H1 (cell line): Measurements from ENCODE around the gene QPCT. TPM values are rescaled to one million over a fixed set of nuclear protein-coding genes. Genes with fewer than 3 reads are reported as not detected.

Experiments used
- CTCF ChIA-PET: fragments of 300-600 bp; sonication (Branson Sonifier 250); formaldehyde crosslinking; loops from one replicate; lab custom pipeline; 2021; ENCODE audit not compliant: partially characterized antibody; lab: Charles Lee
- POLR2A ChIA-PET: fragments of 300-600 bp; sonication (Branson Sonifier 250); formaldehyde crosslinking; loops from one replicate; lab custom pipeline; 2021; ENCODE audit warnings: inconsistent platforms; ENCODE audit not compliant: partially characterized antibody; lab: Charles Lee
- DNase-seq, 2 experiments: peaks; one replicate each; pipeline versions ENCODE4 v3.0.0 to v3.0.0-alpha.2; 2010 to 2022; ENCODE audit warnings: low spot score in 2 of 2, low read depth in 1 of 2, mixed read lengths in 1 of 2
- FAIRE-seq: peaks from 2 replicates; lab custom pipeline; 2011; peaks lifted over from hg19 to GRCh38; lab: Jason Lieb, UNC
- H2AFZ ChIP-seq: 2 replicates; pipeline ENCODE4 v1.8.1; 2012; ENCODE audit warnings: low read length, inconsistent platforms
- H2AK5ac ChIP-seq: 2 replicates; pipeline ENCODE4 v1.6.1; 2013; ENCODE audit warnings: low read depth, low read length
- H2BK120ac ChIP-seq: replicated peaks from 2 replicates; pipeline ENCODE3; 2013; ENCODE audit warnings: low read depth, low read length, inconsistent platforms
- H2BK12ac ChIP-seq: 2 replicates; pipeline ENCODE4 v1.6.1; 2013; ENCODE audit warnings: low read depth, low read length
- H2BK15ac ChIP-seq: 2 replicates; pipeline ENCODE4 v1.6.1; 2013; ENCODE audit warnings: low read length
- H2BK20ac ChIP-seq: 2 replicates; pipeline ENCODE4 v1.6.1; 2013; ENCODE audit warnings: low read length
- H2BK5ac ChIP-seq: 2 replicates; pipeline ENCODE4 v1.6.1; 2013; ENCODE audit warnings: low read depth, low read length
- H3K14ac ChIP-seq: 2 replicates; pipeline ENCODE4 v1.6.1; 2013; ENCODE audit warnings: inconsistent platforms; ENCODE audit not compliant: insufficient read length
- H3K18ac ChIP-seq: 2 replicates; pipeline ENCODE4 v1.6.1; 2013; ENCODE audit warnings: low read length; ENCODE audit errors: extremely low read depth
- H3K23ac ChIP-seq: 2 replicates; pipeline ENCODE4 v1.6.1; 2013; ENCODE audit warnings: inconsistent platforms; ENCODE audit not compliant: insufficient read length
- H3K23me2 ChIP-seq: 2 replicates; pipeline ENCODE4 v1.6.1; 2013; ENCODE audit warnings: low read depth, low read length
- H3K27ac ChIP-seq: 2 replicates; pipeline ENCODE4 v1.6.1; 2011; ENCODE audit warnings: low read depth, low read length, inconsistent platforms
- H3K27me3 ChIP-seq, 4 experiments: replicated peaks in 1 of 4; 1 replicate in 1 of 4; 2 replicates in 3 of 4; pipeline versions ENCODE4 v1.6.1 to v1.8.1; 2011 to 2013; ENCODE audit warnings: low read length in 3 of 4, mild to moderate bottlenecking in 3 of 4, inconsistent platforms in 2 of 4, mixed read lengths in 2 of 4, moderate library complexity in 1 of 4; ENCODE audit not compliant: control insufficient read depth in 3 of 4, insufficient read depth in 3 of 4; ENCODE audit errors: extremely low read depth in 1 of 4
- H3K36me3 ChIP-seq, 4 experiments: 2 replicates each; pipeline versions ENCODE4 v1.6.1 to v1.8.1; 2011 to 2013; ENCODE audit warnings: mild to moderate bottlenecking in 4 of 4, low read length in 3 of 4, moderate library complexity in 2 of 4, control low read depth in 1 of 4, inconsistent platforms in 1 of 4; ENCODE audit not compliant: insufficient read depth in 4 of 4, control insufficient read depth in 2 of 4
- H3K4ac ChIP-seq: replicated peaks from 2 replicates; pipeline ENCODE3; 2013; ENCODE audit warnings: low read length, low read depth, mixed read lengths, inconsistent platforms; ENCODE audit not compliant: insufficient read length
- H3K4me1 ChIP-seq, 4 experiments: replicated peaks in 1 of 4; 1 replicate in 1 of 4; 2 replicates in 3 of 4; pipeline versions ENCODE4 v1.6.1 to v1.8.1; 2011 to 2013; ENCODE audit warnings: low read length in 3 of 4, inconsistent platforms in 2 of 4, mixed read lengths in 1 of 4; ENCODE audit not compliant: insufficient read depth in 4 of 4, control insufficient read depth in 3 of 4
- H3K4me2 ChIP-seq, 2 experiments: 2 replicates each; pipeline versions ENCODE4 v1.6.1 to v1.8.1; 2011 to 2013; ENCODE audit warnings: low read depth in 2 of 2, low read length in 2 of 2, control low read depth in 1 of 2, inconsistent platforms in 1 of 2, mild to moderate bottlenecking in 1 of 2; ENCODE audit not compliant: insufficient read depth in 1 of 2
- H3K4me3 ChIP-seq, 4 experiments: fragments of 200-600, 300-600 bp in 1 of 4; sonication (generic), shearing (Covaris generic), sonication (Bioruptor Twin) in 1 of 4; 2 replicates each; pipeline versions ENCODE4 v1.5.1 to v1.8.1; 2011 to 2016; ENCODE audit warnings: low read length in 4 of 4, low read depth in 3 of 4, control low read depth in 2 of 4, inconsistent platforms in 2 of 4, mild to moderate bottlenecking in 2 of 4, mixed read lengths in 1 of 4, moderate library complexity in 1 of 4; ENCODE audit not compliant: insufficient read depth in 2 of 4; ENCODE audit errors: extremely low read depth in 1 of 4
- H3K56ac ChIP-seq: replicated peaks from 2 replicates; pipeline ENCODE3; 2013; ENCODE audit warnings: low read depth, mild to moderate bottlenecking, mixed read lengths, low read length, inconsistent platforms; ENCODE audit not compliant: insufficient read length
- H3K79me1 ChIP-seq: 2 replicates; pipeline ENCODE4 v1.6.1; 2013; ENCODE audit warnings: low read depth, low read length, control low read depth
- H3K79me2 ChIP-seq, 2 experiments: 2 replicates each; pipeline versions ENCODE4 v1.6.1 to v1.8.1; 2012 to 2013; ENCODE audit warnings: low read length in 2 of 2, mild to moderate bottlenecking in 2 of 2, inconsistent platforms in 1 of 2; ENCODE audit not compliant: insufficient read depth in 2 of 2, control insufficient read depth in 1 of 2
- H3K9ac ChIP-seq, 4 experiments: replicated peaks in 1 of 4; 1 replicate in 1 of 4; 2 replicates in 3 of 4; pipeline versions ENCODE4 v1.6.1 to v1.8.1; 2011 to 2013; ENCODE audit warnings: low read depth in 3 of 4, low read length in 3 of 4, control low read depth in 2 of 4, mild to moderate bottlenecking in 2 of 4, moderate library complexity in 2 of 4, inconsistent platforms in 1 of 4; ENCODE audit errors: extremely low read depth in 1 of 4
- H3K9me3 ChIP-seq, 2 experiments: 2 replicates each; pipeline versions ENCODE4 v1.6.1 to v1.8.1; 2012 to 2013; ENCODE audit warnings: mild to moderate bottlenecking in 2 of 2, moderate library complexity in 2 of 2, control low read depth in 1 of 2, inconsistent platforms in 1 of 2, low read depth in 1 of 2, low read length in 1 of 2, mixed read lengths in 1 of 2; ENCODE audit not compliant: insufficient read depth in 2 of 2
- H4K20me1 ChIP-seq, 2 experiments: replicated peaks in 1 of 2; 2 replicates each; pipeline versions ENCODE3 to v1.8.1; 2011 to 2013; ENCODE audit warnings: inconsistent platforms in 2 of 2, low read length in 2 of 2, mild to moderate bottlenecking in 1 of 2; ENCODE audit not compliant: insufficient read depth in 2 of 2, control insufficient read depth in 1 of 2
- H4K5ac ChIP-seq: 2 replicates; pipeline ENCODE4 v1.6.1; 2013; ENCODE audit warnings: low read length, low read depth, mixed read lengths, inconsistent platforms; ENCODE audit not compliant: insufficient read length
- H4K8ac ChIP-seq: 2 replicates; pipeline ENCODE4 v1.8.0; 2013; ENCODE audit warnings: mild to moderate bottlenecking, moderate library complexity, low read length, inconsistent platforms; ENCODE audit not compliant: insufficient read depth; ENCODE audit errors: extremely low read depth
- H4K91ac ChIP-seq: replicated peaks from 2 replicates; pipeline ENCODE3; 2013; ENCODE audit warnings: low read length, mixed read lengths, inconsistent platforms; ENCODE audit not compliant: insufficient read length
- CHD1 ChIP-seq: IDR thresholded peaks from 2 replicates; pipeline ENCODE4 v1.6.1; 2012; ENCODE audit warnings: low read depth, low read length, improper control_type of control experiment
- FOSL1 ChIP-seq: IDR thresholded peaks from 2 replicates; pipeline ENCODE4 v1.6.1; 2011; ENCODE audit warnings: mild to moderate bottlenecking, low read depth, low read length, moderate library complexity; ENCODE audit not compliant: insufficient read depth
- HDAC6 ChIP-seq: IDR thresholded peaks from one replicate; pipeline ENCODE4 v1.7.1; 2012; ENCODE audit warnings: low read depth, mild to moderate bottlenecking, inconsistent platforms, low read length, moderate library complexity
- POLR2AphosphoS5 ChIP-seq: IDR thresholded peaks from 2 replicates; pipeline ENCODE4 v1.6.1; 2011; ENCODE audit warnings: low read depth, low read length
- SIX5 ChIP-seq: IDR thresholded peaks from 2 replicates; pipeline ENCODE4 v1.6.1; 2011; ENCODE audit warnings: mild to moderate bottlenecking, low read depth, low read length
- SRF ChIP-seq: IDR thresholded peaks from 2 replicates; pipeline ENCODE4 v1.6.1; 2011; ENCODE audit warnings: mild to moderate bottlenecking, low read depth, low read length, moderate library complexity
- TAF1 ChIP-seq: IDR thresholded peaks from 2 replicates; pipeline ENCODE4 v1.6.1; 2011; ENCODE audit warnings: mild to moderate bottlenecking, low read depth, low read length
- WGBS, 2 experiments: shearing (Covaris generic) in 1 of 2; methylation state at CpG; one replicate each; pipeline versions ENCODE4 v1.1.6 to v1.1.7; 2013 to 2015; ENCODE audit warnings: low lambda C conversion rate in 2 of 2, mixed read lengths in 2 of 2, inconsistent platforms in 1 of 2, low coverage in 1 of 2, missing lambda C conversion rate in 1 of 2; ENCODE audit not compliant: insufficient replicate concordance in 2 of 2, insufficient coverage in 1 of 2, insufficient read length in 1 of 2; ENCODE audit errors: extremely low coverage in 1 of 2, missing lambda C conversion rate in 1 of 2; 5-methylcytosine and 5-hydroxymethylcytosine counted together
- polyA plus RNA-seq, 7 experiments: library from polyadenylated mRNA; depleted of rRNA in 3 of 7; stranded (reverse) in 5 of 7; unstranded in 2 of 7; fragments of >200 nt in 5 of 7; fragments of 200-250 nt in 2 of 7; gene quantifications; 1 replicate in 5 of 7; 2 replicates in 1 of 7; 4 replicates in 1 of 7; pipeline versions ENCODE4 v1.2.1 to v1.2.3, GENCODE V29; 2011 to 2013; ENCODE audit warnings: missing spikeins in 2 of 7, mixed read lengths in 2 of 7
- total RNA-seq: library from RNA; stranded (reverse); fragmentation: NEBNext Ultra II Directional; extraction: Animal tissue kit (Norgen Biotek cat#: 25700); gene quantifications from 2 replicates; pipeline ENCODE4 v1.2.1, GENCODE V29; 2021

QPCT gene
- total and polyA plus RNA-seq, 2 of the 8 experiments (the other 6 are each of a cell fraction or from before 2014, with no cell fraction given) = 4.0 to 4.3 TPM

GRCh38 chr2:37394263-37394662 is 49.8 kb downstream of the QPCT start:
- Histone ChIP-seq H3K36me3 (no peaks in the 10 kb centered on the region), H3K18ac (no peak overlapping the region), H2BK15ac (no peak overlapping the region), H4K91ac (no peak overlapping the region), H4K5ac (no peak overlapping the region), H2BK5ac (no peak overlapping the region), H3K4me1 (peaks cover 0 to 11% (median 0%) of the 10 kb centered on the region in 4 experiments; a peak in 4 of 7 replicates), H3K9ac (no peak overlapping the region), H3K23ac (no peak overlapping the region), H3K14ac (no peak overlapping the region), H3K4me2 (no peak overlapping the region), H3K4me3 (no peak overlapping the region), H3K9me3 (no peaks in the 10 kb centered on the region), H3K56ac (no peak overlapping the region), H2BK20ac (peak overlapping the region; percentile 27; the same call in 1 of the 2 replicates), H3K27me3 (no peaks in the 10 kb centered on the region), H4K8ac (no peak overlapping the region), H2AK5ac (no peak overlapping the region), H2BK12ac (no peak overlapping the region), H3K79me2 (no peaks in the 10 kb centered on the region), H2BK120ac (no peak overlapping the region), H3K23me2 (no peaks in the 10 kb centered on the region), H3K79me1 (no peaks in the 10 kb centered on the region), H3K4ac (no peak overlapping the region), H4K20me1 (no peaks in the 10 kb centered on the region), H3K27ac (no peak overlapping the region), H2AFZ (no peak overlapping the region)
- FAIRE-seq (no peak), DNase-seq (peak in 1 of 2 experiments; percentile 6)
- TF ChIP-seq SIX5 (no peak), POLR2AphosphoS5 (no peak), TAF1 (no peak), SRF (no peak), FOSL1 (no peak), CHD1 (no peak), HDAC6 (no peak)
- POLR2A ChIA-PET = no interaction called here
- CTCF ChIA-PET = interaction anchor here (7.7 kb wide), 1 partner anchor 483 kb away, joined by 192 read pairs; no protein-coding TSS in a partner anchor
- WGBS, 2 experiments = 100% methylated on average over 1 of the region's 1 CpG; no CpG with 5 or more reads in 1 of the 2 experiments
